Measurements from ENCODE around the gene ELK4. TPM values are rescaled to one million over a fixed set of nuclear protein-coding genes. Genes with fewer than 3 reads are reported as not detected.

ELK4 gene
- total RNA-seq, 2 donors from 2014 or later, result 49.8 to 54.6 TPM

- intact Hi-C loops (cut with DNase I), result no loop called here
- DNase-seq (ENCODE audit: low spot score), result no peak
These were observed 21.8 kb downstream of the ELK4 start for GRCh38 chr1:205610036-205610435.

DNA sequence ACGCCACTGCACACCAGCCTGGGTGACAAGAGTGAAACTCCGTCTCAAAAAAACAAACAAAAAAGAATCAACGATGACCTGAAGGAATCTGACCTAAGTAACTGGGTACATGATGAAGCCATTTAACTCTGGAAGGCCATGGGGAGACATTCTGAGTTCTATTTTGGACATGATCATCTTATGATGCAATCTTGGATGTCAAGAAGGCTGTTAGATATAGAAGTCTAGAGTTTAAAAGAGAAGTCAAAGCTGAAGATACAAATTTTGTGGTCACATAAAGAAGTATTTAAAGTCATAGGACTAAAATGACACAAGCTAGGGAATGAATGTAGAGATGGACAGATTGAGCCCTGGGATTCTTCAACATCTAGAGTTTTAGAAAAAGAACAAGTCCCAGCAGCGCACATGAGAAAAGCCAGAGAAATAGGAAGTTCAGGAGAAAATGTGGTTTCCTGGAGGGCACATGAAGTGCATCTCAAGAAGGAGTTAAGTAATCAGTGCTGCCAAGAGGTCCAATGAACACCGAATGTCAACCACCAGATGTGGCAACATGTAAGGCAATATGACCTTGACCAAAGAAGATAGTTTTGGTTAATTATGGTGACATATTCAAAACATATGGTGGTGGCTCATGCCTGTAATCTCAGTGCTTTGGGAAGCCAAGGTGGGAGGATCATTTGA, 26.8 kb downstream of the ELK4 start:
- no peak for DNase-seq (ENCODE audit: low spot score)
- intact Hi-C loops (cut with DNase I), result no loop called here

DNA sequence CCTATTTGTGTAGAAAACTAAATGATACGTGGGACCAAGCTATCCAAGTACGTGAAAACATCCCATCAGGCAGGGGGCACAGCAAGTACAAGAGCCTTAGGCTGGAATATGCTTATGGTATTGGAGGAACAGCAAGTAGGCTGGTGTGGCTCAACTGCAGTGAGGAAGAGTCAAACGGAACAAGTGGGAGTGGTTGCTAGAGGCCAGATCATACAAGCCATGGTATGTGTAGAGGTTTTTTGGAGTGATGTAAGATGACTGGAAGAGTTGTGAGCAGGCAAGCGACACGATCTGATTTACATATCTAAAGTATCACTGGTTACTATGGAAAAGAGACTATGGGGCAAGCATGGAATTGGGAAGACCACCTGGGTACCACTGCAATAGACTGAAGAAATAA, 27.8 kb downstream of the ELK4 start:
- no peak for DNase-seq (ENCODE audit: low spot score)
- intact Hi-C loops (cut with DNase I), result no loop called here

- intact Hi-C loops (cut with DNase I), result no loop called here
- no peak for DNase-seq (ENCODE audit: low spot score)
These were observed 30.6 kb downstream of the ELK4 start for GRCh38 chr1:205601205-205601604.

DNA sequence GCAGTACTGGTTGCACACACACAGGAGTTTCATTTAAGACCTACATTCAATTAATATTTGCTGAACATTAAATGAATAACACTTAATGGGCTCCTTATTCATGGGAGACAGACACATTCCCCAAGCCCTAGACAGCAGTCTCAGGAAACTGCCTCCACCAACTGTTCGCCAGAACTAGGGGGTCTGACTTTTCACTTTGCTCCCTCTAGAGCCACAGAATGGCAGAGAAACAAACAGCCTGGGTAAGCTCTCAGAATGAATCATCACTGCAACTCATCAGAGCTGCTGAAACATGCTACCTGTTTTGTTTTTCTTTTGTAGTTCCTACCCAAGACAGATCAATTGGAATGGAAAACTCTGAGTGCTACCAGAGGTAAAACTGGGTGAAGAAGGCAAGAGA, 31.7 kb downstream of the ELK4 start:
- DNase-seq (ENCODE audit: low spot score), result no peak
- intact Hi-C loops (cut with DNase I), result no loop called here

- intact Hi-C loops (cut with DNase I), result loop anchor here (5.0 kb wide), 2 partner anchors 33 to 113 kb away; partner anchors contain the start of gene ELK4 (in 1 of the 2)
- DNase-seq (ENCODE audit: low spot score), result no peak
These were observed 32.2 kb downstream of the ELK4 start for GRCh38 chr1:205599669-205600042.

- intact Hi-C loops (cut with DNase I), result loop anchor here (5.0 kb wide), 2 partner anchors 33 to 113 kb away; partner anchors contain the start of gene ELK4 (in 1 of the 2)
- DNase-seq (ENCODE audit: low spot score), result peak; percentile 91
These were observed 32.8 kb downstream of the ELK4 start for GRCh38 chr1:205598841-205599668.

DNA sequence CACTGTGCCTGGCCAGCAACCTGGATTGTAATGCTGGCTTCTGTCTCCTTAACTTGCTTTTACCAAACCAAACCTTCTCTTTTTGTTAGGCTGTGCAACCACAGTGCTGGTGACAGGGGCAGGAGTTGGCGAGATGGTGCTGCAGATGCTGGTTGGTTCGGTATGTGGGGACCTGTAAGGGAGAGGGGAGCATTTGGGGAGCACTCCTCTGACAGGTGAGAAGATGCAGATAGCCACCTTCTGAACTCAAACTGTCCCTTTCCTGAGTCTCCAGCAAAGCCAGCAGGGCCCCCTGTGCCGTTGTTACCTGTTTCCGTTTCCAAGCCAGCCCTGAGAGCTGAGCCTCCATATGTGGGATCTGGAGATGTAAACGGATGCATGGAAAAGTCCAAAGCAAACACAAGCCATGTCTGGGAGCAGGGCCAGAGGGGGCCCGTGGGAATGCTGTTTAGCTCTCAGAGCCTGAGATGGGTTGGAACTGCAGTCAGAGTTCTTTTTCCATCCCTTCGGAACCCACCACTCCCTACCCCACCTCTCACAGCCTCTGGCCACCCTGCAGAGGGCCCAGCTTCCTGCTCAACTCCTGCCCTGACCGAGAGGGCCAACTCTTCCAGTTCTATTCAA, 34.0 kb downstream of the ELK4 start:
- intact Hi-C loops (cut with DNase I), result loop anchor here (5.0 kb wide), 2 partner anchors 34 to 114 kb away; partner anchors contain the start of gene ELK4 (in 1 of the 2)
- no peak for DNase-seq (ENCODE audit: low spot score)

- intact Hi-C loops (cut with DNase I), result loop anchor here (5.0 kb wide), 2 partner anchors 35 to 115 kb away; partner anchors contain the start of gene ELK4 (in 1 of the 2)
- DNase-seq (ENCODE audit: low spot score), result no peak
These were observed 34.9 kb downstream of the ELK4 start for GRCh38 chr1:205596876-205597275.

DNA sequence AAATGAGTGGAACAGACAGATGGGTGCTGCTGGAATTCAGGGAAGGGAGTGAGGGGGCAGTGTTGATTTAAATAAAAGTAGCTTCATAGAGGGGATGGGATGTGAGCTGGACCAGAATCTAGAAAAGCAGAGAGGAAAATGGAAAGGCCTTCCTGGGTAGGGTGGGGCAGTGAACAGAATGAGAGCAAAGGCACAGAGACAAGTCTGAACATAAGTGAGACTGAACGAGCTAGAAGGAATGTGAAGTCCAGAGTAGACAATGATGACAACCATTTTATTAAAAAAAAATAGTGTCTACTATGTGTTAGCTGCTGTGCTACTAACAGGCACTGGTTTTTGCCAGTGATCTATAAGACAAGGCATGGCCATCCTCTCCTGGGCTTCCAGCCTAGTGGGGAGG, 36.0 kb downstream of the ELK4 start:
- intact Hi-C loops (cut with DNase I), result loop anchor here (5.0 kb wide), 2 partner anchors 36 to 116 kb away; partner anchors contain the start of gene ELK4 (in 1 of the 2)
- DNase-seq (ENCODE audit: low spot score), result no peak

GRCh38 chr1:205595435-205595834, 36.4 kb downstream of the ELK4 start:
- no peak for DNase-seq (ENCODE audit: low spot score)
- intact Hi-C loops (cut with DNase I), result loop anchor here (5.0 kb wide), 2 partner anchors 37 to 117 kb away; partner anchors contain the start of gene ELK4 (in 1 of the 2)

GRCh38 chr1:205594846-205595245, 37.0 kb downstream of the ELK4 start:
- intact Hi-C loops (cut with DNase I), result loop anchor here (5.0 kb wide), 2 partner anchors 37 to 117 kb away; partner anchors contain the start of gene ELK4 (in 1 of the 2)
- no peak for DNase-seq (ENCODE audit: low spot score)

DNA sequence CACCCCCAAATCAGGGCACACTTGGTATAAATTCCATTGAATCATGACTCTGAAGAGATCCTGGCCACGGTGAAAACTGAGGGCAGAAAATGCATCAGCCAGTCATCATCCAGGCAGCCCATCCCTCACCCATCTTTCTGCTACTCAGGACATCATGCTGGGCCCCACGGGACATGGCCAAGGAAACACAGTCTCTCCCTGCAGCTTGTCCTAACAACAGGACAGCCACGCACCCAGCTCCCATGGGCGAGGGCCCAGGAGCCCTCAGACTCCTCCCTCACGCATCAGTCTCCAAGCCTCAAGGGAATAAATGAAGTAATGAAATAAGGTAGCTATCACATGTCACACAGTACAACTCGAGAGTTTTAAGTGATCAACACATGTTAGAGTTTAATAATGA, 37.8 kb downstream of the ELK4 start:
- no peak for DNase-seq (ENCODE audit: low spot score)

GRCh38 chr1:205593532-205593931, 38.3 kb downstream of the ELK4 start:
- intact Hi-C loops (cut with DNase I), result no loop called here
- DNase-seq (ENCODE audit: low spot score), result no peak

More for the DNA sequence above, 37.8 kb downstream of the ELK4 start:
- intact Hi-C loops (cut with DNase I), result no loop called here

DNA sequence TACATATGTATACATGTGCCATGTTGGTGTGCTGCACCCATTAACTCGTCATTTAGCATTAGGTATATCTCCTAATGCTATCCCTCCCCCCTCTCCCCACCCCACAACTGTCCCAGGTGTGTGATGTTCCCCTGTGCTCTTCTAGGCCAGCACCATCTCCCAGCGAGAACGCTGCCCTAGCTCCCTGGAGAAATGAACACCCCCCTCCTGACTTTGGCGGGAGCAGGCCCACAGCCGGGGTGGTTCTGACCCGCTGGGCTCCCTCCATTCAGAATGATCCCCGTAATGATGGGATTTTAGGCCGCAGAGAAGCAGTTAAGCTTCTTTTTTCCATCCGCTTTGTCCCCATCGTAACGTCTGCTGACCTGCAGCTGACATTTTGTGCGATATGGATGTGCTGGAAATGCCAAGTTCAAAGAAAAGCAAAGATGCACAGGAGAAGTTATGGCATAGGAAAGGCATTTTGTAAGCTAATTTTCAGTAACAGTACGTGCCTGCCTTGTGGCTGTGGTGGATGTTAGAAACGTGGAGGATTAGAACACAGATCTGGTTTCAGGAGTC, 39.3 kb downstream of the ELK4 start:
- intact Hi-C loops (cut with DNase I), result no loop called here
- DNase-seq (ENCODE audit: low spot score), result no peak

DNA sequence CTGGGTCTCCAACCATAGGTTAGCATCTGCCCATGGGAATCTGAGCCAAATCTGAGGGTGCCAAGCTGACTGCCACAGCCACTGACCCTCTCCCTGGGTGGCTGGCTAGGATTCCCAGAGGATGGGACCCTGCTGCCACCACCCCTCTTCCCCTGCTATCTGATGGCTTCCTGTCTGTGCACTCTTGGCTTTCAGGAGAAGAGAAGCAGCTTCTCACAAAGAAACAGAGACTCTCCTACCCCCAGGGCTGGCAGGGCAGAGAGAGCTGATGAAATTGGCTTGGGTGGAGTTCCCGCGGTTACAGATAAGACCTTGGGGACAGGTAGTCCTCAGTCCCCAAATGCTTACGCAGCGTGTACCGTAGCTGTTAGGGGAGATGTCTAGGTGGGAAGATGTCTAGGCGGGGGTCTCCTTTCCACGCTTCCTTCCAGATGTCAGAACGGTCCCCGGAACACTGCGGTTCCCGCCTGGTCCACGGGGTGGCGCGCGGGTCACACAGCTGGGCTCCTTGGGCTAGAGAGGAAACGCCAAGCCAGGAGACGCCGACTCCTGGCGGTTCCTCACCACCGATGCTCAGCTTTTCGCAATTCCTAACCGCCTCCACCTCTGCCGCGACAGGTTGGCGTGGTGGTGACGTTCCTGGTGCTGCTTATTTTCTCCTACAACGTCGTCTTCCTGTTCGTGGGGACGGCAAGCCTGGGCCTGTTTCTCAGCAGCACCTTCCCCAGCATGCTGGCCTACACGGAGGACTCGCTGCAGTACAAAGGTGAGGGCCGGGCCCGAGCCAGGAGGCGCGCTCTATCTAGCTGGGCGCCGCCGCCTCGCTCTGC, 40.1 kb downstream of the ELK4 start:
- DNase-seq (ENCODE audit: low spot score), result peak; percentile 94
- intact Hi-C loops (cut with DNase I), result loop anchor here (1.0 to 2.0 kb wide), 2 partner anchors 65 to 66 kb away; no protein-coding TSS in a partner anchor

GRCh38 chr1:205590777-205591513, 40.9 kb downstream of the ELK4 start:
- intact Hi-C loops (cut with DNase I), result loop anchor here (1.0 to 2.0 kb wide), 2 partner anchors 66 kb away; no protein-coding TSS in a partner anchor
- no peak for DNase-seq (ENCODE audit: low spot score)

GRCh38 chr1:205590457-205590768, 41.4 kb downstream of the ELK4 start:
- no peak for DNase-seq (ENCODE audit: low spot score)
- intact Hi-C loops (cut with DNase I), result loop anchor here in 1 of 2 donors (2.0 kb wide), 1 partner anchor 66 kb away; no protein-coding TSS in a partner anchor
